ENCODE measurements around the gene SORT1. TPM values are rescaled to one million over a fixed set of nuclear protein-coding genes. Genes with fewer than 3 reads are reported as not detected.

The SORT1 gene
- total RNA-seq, 2 experiments from 2014 or later: 0.31 to 0.51 TPM

DNA sequence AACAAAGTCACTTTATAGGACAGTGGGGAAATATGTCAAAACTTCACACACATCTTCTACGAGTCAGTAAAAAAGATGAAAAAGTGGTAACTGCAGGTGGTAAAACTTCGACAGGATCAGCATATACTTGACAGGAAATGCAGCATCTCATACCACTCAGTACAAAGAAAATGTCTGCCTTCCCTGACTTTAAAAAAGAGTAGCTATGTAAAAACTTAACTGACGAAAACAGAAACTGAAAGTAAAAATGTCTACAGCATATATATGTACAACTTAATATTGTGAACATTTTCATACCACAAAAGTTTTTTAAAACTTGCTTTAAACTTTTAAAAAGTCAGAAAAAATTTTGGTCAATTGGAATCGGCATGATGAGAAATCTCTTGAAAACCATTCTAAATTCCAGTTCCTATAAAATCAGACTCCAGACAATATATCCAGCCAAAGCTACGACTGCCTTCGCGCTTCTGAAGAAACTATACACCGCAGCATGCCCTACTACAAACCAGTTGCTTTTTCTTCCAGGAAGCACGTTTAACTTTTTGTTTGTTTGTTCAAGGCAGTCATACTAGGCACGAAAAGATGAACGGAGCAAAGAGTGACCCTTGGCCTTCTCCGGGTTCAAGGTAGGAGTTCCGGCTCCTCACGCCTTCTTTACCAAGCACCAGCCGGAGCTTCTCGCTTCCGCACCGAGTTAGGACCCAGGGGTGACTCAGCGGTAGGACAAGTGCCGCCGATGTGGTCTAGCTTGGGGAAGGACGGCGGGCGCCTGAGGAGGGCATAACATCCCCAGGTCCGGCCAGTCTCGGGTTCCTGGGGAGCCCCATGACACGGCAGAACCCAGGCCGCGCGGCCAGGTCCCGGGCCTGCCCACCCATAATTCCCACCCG lies 27.9 kb upstream of the SORT1 start:
- POLR2A ChIA-PET: interaction anchor here (0.8 to 3.8 kb wide), 19 partner anchors 11 to 913 kb away, joined by 3 to 36 read pairs (median 4); partner anchors contain the start of genes ATXN7L2, CLCC1, CYB561D1 and GNAI3

GRCh38 chr1:109423498-109423897 lies 25.8 kb upstream of the SORT1 start:
- H3K4me3 Mint-ChIP-seq: peak overlapping the region; percentile 93
- no peak for DNase-seq
- H3K27ac Mint-ChIP-seq: peak overlapping the region; percentile 98
- intact Hi-C loops (cut with micrococcal nuclease): no loop called here
- H3K9me3 Mint-ChIP-seq: no peaks in the 10 kb centered on the region
- peaks cover 35% of the 10 kb centered on the region for H3K36me3 Mint-ChIP-seq
- no peaks in the 10 kb centered on the region for H3K27me3 Mint-ChIP-seq
- peaks cover 43% of the 10 kb centered on the region for H3K4me1 Mint-ChIP-seq (ENCODE audit: low read depth)
- CTCF ChIA-PET: interaction anchor here (1.3 to 2.9 kb wide), 2 partner anchors 67 to 109 kb away, joined by 3 to 12 read pairs; no protein-coding TSS in a partner anchor
- POLR2A ChIA-PET: interaction anchor here (0.6 to 0.7 kb wide), 2 partner anchors 172 to 1826 kb away, joined by 4 to 5 read pairs; no protein-coding TSS in a partner anchor

More for the DNA sequence above, 27.9 kb upstream of the SORT1 start:
- peaks cover 38% of the 10 kb centered on the region for H3K4me1 Mint-ChIP-seq (ENCODE audit: low read depth)
- peak overlapping the region; percentile 98 for H3K27ac Mint-ChIP-seq
- peak overlapping the region; percentile 93 for H3K4me3 Mint-ChIP-seq
- no peaks in the 10 kb centered on the region for H3K27me3 Mint-ChIP-seq
- CTCF ChIA-PET: interaction anchor here (0.7 to 5.2 kb wide), 12 partner anchors 12 to 224 kb away, joined by 3 to 52 read pairs (median 3); partner anchors contain the start of genes AMPD2, ATXN7L2, CYB561D1 and GNAT2
- intact Hi-C loops (cut with micrococcal nuclease): loop anchor here (1.0 to 5.0 kb wide), 12 partner anchors 21 to 609 kb away; partner anchors contain the start of genes ATXN7L2, CYB561D1, GNAI3 and PSRC1
- peaks cover 23% of the 10 kb centered on the region for H3K36me3 Mint-ChIP-seq
- H3K9me3 Mint-ChIP-seq: no peaks in the 10 kb centered on the region
- DNase-seq: peak; percentile 79

DNA sequence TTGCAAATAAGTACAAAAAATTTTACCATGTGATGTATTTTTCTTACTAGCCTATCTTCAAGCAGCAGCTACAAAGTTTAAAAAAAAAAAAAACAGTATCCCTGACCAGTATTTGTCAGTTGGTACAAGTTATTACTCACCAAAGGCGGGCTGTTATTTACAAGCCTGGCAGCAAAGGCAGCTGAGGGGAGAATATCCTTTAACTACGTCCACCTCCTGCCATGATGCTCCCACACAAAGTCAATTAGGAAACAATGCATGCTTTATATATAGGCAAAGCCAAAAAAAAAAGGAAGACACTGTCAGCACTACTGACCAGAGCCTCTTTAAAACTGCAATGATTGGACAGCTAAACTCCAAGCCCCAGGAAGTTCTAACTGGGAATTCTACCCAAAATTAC lies 14.8 kb upstream of the SORT1 start:
- CTCF ChIA-PET: interaction anchor here (0.6 to 1.1 kb wide), 5 partner anchors 120 to 135 kb away, joined by 3 to 8 read pairs (median 3); partner anchors contain the start of gene PSRC1
- no peak for DNase-seq
- Mint-ChIP-seq H3K27ac (no peak overlapping the region), H3K9me3 (no peaks in the 10 kb centered on the region), H3K27me3 (no peaks in the 10 kb centered on the region), H3K4me3 (no peak overlapping the region), H3K36me3 (peaks cover 65% of the 10 kb centered on the region), H3K4me1 (ENCODE audit: low read depth) (peaks cover 26% of the 10 kb centered on the region)
- POLR2A ChIA-PET: no interaction called here
- intact Hi-C loops (cut with micrococcal nuclease): no loop called here

GRCh38 chr1:109404838-109405237 lies 7.1 kb upstream of the SORT1 start:
- DNase-seq: no peak
- no peaks in the 10 kb centered on the region for H3K27me3 Mint-ChIP-seq
- peaks cover 24% of the 10 kb centered on the region for H3K4me1 Mint-ChIP-seq (ENCODE audit: low read depth)
- no peak overlapping the region for H3K4me3 Mint-ChIP-seq
- intact Hi-C loops (cut with micrococcal nuclease): loop anchor here (2.0 kb wide), 1 partner anchor 20 kb away; no protein-coding TSS in a partner anchor
- peak overlapping the region; percentile 38 for H3K27ac Mint-ChIP-seq
- no peaks in the 10 kb centered on the region for H3K9me3 Mint-ChIP-seq
- ChIA-PET CTCF (interaction anchor here (0.6 kb wide), 1 partner anchor 128 kb away, joined by 3 read pairs; no protein-coding TSS in a partner anchor), POLR2A (no interaction called here)
- H3K36me3 Mint-ChIP-seq: peaks cover 38% of the 10 kb centered on the region

DNA sequence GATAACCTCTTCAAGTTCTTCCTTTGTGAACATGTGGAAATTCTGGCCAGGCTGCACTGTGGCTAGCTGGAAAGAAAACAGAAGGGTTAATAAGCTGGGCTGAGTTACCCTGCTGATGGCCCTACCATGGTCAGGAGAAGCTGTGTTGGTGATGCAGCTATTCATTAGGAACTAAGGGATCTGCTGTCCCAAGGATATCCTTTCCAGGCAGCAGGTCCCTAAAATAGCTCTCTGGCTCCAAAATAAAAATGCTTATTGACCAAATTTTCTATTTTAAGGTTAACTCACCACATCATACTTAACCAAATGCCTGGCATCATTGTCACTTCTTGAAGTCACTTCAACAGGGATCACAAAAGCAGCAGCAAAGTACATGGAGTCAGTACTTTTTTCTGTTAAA lies 4.3 kb upstream of the SORT1 start:
- peaks cover 24% of the 10 kb centered on the region for H3K4me1 Mint-ChIP-seq (ENCODE audit: low read depth)
- DNase-seq: no peak
- POLR2A ChIA-PET: interaction anchor here (1.1 kb wide), 1 partner anchor 23 kb away, joined by 3 read pairs; no protein-coding TSS in a partner anchor
- peaks cover 8% of the 10 kb centered on the region for H3K27me3 Mint-ChIP-seq
- H3K36me3 Mint-ChIP-seq: peaks cover 25% of the 10 kb centered on the region
- CTCF ChIA-PET: interaction anchor here (0.7 to 8.6 kb wide), 5 partner anchors 13 to 201 kb away, joined by 4 to 205 read pairs (median 5); no protein-coding TSS in a partner anchor
- H3K27ac Mint-ChIP-seq: no peak overlapping the region
- H3K9me3 Mint-ChIP-seq: no peaks in the 10 kb centered on the region
- H3K4me3 Mint-ChIP-seq: no peak overlapping the region
- intact Hi-C loops (cut with micrococcal nuclease): no loop called here

DNA sequence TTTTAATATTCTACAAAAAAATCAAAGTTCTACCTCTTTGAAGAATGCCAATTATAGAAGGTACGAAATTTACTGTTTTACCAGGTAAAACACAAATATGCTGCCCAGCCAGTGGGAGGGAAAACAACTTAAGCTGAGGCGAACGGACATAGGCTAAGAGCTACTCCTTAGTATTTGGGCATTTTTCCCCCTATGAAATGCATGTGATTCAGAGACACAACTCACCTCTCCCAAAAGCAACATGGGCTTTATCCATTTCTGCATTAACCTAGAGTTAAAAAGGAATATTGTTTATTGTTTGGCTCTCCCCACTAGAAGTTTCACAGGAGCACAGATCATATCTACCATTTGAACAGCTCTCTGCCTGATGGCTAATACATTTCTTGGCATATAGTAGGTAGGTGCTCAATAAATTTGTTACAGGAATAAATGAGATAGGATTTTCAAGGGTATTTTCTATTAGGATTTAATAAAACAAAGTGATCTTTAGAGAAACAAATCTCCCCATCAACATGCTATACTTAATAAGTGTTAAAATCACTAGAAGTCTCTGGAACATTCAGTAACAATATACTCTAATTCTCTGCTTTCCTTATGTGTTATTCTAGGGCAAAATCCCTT lies 2.4 kb upstream of the SORT1 start:
- no peak for DNase-seq
- intact Hi-C loops (cut with micrococcal nuclease): no loop called here
- Mint-ChIP-seq H3K27me3 (peaks cover 27% of the 10 kb centered on the region), H3K9me3 (no peaks in the 10 kb centered on the region), H3K4me3 (no peak overlapping the region), H3K4me1 (ENCODE audit: low read depth) (peaks cover 13% of the 10 kb centered on the region), H3K27ac (no peak overlapping the region), H3K36me3 (peaks cover 12% of the 10 kb centered on the region)
- POLR2A ChIA-PET: no interaction called here
- CTCF ChIA-PET: interaction anchor here (0.6 to 8.6 kb wide), 23 partner anchors 11 to 198 kb away, joined by 3 to 205 read pairs (median 5); partner anchors contain the start of genes CELSR2 and PSRC1

GRCh38 chr1:109399326-109399957 lies 1.7 kb upstream of the SORT1 start:
- no peaks in the 10 kb centered on the region for H3K9me3 Mint-ChIP-seq
- CTCF ChIA-PET: interaction anchor here (0.6 to 8.6 kb wide), 35 partner anchors 8 to 558 kb away, joined by 3 to 205 read pairs (median 4); partner anchors contain the start of genes CELSR2, PSRC1 and SARS1
- H3K4me3 Mint-ChIP-seq: no peak overlapping the region
- peaks cover 32% of the 10 kb centered on the region for H3K27me3 Mint-ChIP-seq
- no peak overlapping the region for H3K27ac Mint-ChIP-seq
- H3K4me1 Mint-ChIP-seq (ENCODE audit: low read depth): peaks cover 7% of the 10 kb centered on the region
- POLR2A ChIA-PET: interaction anchor here (0.7 kb wide), 1 partner anchor 81 kb away, joined by 3 read pairs; no protein-coding TSS in a partner anchor
- DNase-seq: no peak
- intact Hi-C loops (cut with micrococcal nuclease): loop anchor here (1.0 to 2.0 kb wide), 4 partner anchors 122 to 198 kb away; no protein-coding TSS in a partner anchor
- peaks cover 7% of the 10 kb centered on the region for H3K36me3 Mint-ChIP-seq

GRCh38 chr1:109398343-109399225 lies 866 bp upstream of the SORT1 start:
- H3K4me1 Mint-ChIP-seq (ENCODE audit: low read depth): peaks cover 7% of the 10 kb centered on the region
- DNase-seq: no peak
- no peak overlapping the region for H3K27ac Mint-ChIP-seq
- intact Hi-C loops (cut with micrococcal nuclease): loop anchor here (1.0 to 2.0 kb wide), 4 partner anchors 121 to 197 kb away; no protein-coding TSS in a partner anchor
- H3K27me3 Mint-ChIP-seq: peaks cover 36% of the 10 kb centered on the region
- ChIA-PET CTCF (interaction anchor here (0.6 to 8.6 kb wide), 33 partner anchors 8 to 557 kb away, joined by 3 to 205 read pairs (median 4); partner anchors contain the start of genes CELSR2, PSRC1 and SARS1), POLR2A (interaction anchor here (0.7 to 1.6 kb wide), 3 partner anchors 80 to 120 kb away, joined by 3 to 6 read pairs (median 3); partner anchors contain the start of gene PSRC1)
- H3K4me3 Mint-ChIP-seq: peak overlapping the region; percentile 64
- no peaks in the 10 kb centered on the region for H3K9me3 Mint-ChIP-seq
- H3K36me3 Mint-ChIP-seq: peaks cover 5% of the 10 kb centered on the region

DNA sequence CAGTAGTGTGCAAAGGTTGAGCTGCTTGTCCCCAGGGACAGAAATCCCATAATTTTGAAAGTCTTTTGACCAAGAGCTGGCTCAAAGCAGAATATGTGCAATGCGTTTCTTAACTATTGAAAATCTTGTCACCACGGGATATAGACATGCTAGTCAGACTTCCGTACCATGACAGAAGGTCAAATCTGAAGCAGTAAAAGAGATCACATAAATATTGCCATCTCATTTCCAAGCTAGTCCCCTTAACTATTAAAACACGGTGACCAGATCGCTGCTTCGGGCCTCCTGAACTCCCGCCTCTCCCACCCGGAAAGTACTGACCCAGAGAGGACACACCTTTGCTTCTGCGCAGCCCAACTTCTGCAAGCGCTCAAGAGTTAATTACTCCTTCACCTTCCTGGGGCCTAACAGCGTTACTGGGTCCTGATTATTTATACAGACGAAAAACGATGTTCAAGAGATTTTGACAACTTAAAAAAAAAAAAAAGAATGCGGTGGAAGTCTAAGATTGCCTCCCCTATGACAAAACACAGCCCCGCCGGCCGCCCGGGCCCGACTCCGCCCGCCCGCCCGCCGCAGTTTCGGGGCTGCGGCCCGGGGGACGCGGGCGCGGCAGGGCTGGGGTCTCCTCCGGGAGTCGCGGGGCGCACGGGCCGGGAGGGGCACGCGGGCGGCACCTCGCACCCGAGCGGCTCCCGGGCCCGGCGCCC lies 692 bp downstream of the SORT1 start:
- Mint-ChIP-seq H3K4me3 (peak overlapping the region; percentile 65), H3K9me3 (no peaks in the 10 kb centered on the region), H3K4me1 (ENCODE audit: low read depth) (peaks cover 7% of the 10 kb centered on the region), H3K27me3 (peaks cover 39% of the 10 kb centered on the region), H3K36me3 (peaks cover 1% of the 10 kb centered on the region), H3K27ac (no peak overlapping the region)
- intact Hi-C loops (cut with micrococcal nuclease): no loop called here
- ChIA-PET CTCF (interaction anchor here (0.6 to 8.6 kb wide), 9 partner anchors 15 to 371 kb away, joined by 3 to 205 read pairs (median 6); partner anchors contain the start of genes CELSR2 and PSRC1), POLR2A (interaction anchor here (1.2 to 1.6 kb wide), 2 partner anchors 28 to 118 kb away, joined by 3 to 4 read pairs; no protein-coding TSS in a partner anchor)
- DNase-seq: no peak

DNA sequence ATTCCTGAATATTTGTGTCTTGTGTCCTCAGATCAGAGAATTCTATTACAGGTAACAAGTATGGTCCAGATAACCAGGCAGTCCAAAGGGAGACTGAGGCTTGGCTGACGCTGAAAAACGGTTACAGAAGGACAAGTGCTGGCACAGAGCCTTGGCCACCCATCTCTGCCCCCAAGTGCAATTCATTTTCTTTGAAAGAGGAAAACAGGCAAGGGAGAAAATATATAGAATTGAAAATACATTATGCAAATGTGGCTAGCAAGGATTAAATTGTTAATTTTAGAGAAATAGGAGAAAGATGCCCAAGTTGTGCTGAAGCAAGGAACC lies 1.2 kb downstream of the SORT1 start:
- H3K27me3 Mint-ChIP-seq: peaks cover 39% of the 10 kb centered on the region
- intact Hi-C loops (cut with micrococcal nuclease): no loop called here
- ChIA-PET CTCF (interaction anchor here (0.6 to 8.6 kb wide), 6 partner anchors 14 to 195 kb away, joined by 3 to 205 read pairs (median 38); partner anchors contain the start of gene PSRC1), POLR2A (no interaction called here)
- no peak overlapping the region for H3K27ac Mint-ChIP-seq
- H3K4me1 Mint-ChIP-seq (ENCODE audit: low read depth): peaks cover 10% of the 10 kb centered on the region
- no peak overlapping the region for H3K4me3 Mint-ChIP-seq
- H3K36me3 Mint-ChIP-seq: no peaks in the 10 kb centered on the region
- no peak for DNase-seq
- no peaks in the 10 kb centered on the region for H3K9me3 Mint-ChIP-seq

Measured in activated CD4-positive, alpha-beta memory T cell treated with anti-CD3 and anti-CD28 coated beads for 36 hours (primary cell).